Activated CD4-positive, CD25-positive, alpha-beta regulatory T cell treated with anti-CD3 and anti-CD28 coated beads, Interleukin-2, amount 50 U/mL, for 72 hours (primary cell): Measurements from ENCODE around the gene FLAD1.

ENCODE experiments used
- DNase-seq: peaks from one replicate; pipeline ENCODE4 v3.0.0; 2021

Gene FLAD1

DNA sequence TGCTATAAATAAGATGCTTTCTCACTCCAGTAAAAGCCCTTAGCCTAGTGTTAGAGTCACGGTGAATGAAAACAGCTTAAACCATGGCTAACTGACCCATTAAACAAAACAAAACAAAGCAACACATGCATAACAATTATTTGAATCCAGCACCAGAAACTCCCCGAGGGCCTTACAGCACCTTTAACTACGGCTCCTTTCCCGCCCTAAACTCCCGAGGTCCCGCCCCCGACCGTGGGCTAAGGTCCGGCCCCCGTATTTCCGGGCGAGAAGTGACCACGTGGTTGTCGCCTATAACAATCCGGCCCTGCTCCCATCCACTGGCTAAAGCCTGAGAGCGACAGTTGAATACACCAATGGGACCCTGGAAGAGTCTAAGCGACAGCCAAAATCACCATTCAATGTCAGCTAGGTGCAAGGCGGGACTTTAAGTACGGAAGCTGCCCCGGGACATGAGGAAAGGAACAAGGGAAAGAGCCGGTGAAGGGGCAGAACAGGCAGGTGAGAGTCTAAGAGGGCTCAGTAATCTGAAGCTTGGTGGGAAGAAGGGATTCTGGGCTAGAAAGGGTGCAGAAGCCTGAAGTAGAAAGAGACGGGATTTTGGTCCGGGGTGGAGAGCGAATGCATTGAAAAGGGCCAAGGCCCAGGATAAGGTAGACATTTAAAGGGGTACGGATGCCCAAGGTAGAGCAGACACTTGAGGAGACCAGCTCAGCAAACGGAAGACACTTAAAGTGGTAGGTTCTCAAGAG lies at the start of gene FLAD1:
Gene FLAD1 (plus strand): TSS at position 448 of the 752 bp plus-strand sequence. CDS start 351 bp downstream, outside the sequence.
- DNase-seq = peak; percentile 95

DNA sequence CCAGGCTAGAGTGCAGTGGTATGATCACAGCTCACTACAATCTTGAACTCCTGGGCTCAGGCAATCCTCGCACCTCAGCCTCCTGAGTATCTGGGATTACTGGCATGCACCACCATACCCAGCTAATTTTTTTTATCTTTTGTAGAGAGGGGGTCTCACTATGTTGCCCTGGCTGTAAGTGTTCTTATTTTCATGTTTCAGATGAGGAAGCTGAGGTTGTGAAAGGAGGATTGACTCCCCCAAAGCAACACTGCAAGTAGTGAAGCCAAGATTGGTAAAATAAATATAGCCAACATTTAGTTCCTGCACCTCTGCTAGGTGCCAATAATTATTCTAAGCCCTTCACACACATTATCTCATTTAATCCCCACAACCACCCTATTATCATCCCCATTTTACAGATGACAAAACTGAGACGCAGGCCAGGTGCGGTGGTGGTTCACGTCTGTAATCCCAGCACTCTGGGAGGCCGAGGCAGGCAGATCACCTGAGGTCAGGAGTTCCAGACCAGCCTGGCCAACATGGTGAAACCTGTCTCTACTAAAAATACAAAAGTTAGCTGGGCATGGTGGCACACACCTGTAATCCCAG lies 48.7 kb upstream of the FLAD1 start:
- no peak for DNase-seq

DNA sequence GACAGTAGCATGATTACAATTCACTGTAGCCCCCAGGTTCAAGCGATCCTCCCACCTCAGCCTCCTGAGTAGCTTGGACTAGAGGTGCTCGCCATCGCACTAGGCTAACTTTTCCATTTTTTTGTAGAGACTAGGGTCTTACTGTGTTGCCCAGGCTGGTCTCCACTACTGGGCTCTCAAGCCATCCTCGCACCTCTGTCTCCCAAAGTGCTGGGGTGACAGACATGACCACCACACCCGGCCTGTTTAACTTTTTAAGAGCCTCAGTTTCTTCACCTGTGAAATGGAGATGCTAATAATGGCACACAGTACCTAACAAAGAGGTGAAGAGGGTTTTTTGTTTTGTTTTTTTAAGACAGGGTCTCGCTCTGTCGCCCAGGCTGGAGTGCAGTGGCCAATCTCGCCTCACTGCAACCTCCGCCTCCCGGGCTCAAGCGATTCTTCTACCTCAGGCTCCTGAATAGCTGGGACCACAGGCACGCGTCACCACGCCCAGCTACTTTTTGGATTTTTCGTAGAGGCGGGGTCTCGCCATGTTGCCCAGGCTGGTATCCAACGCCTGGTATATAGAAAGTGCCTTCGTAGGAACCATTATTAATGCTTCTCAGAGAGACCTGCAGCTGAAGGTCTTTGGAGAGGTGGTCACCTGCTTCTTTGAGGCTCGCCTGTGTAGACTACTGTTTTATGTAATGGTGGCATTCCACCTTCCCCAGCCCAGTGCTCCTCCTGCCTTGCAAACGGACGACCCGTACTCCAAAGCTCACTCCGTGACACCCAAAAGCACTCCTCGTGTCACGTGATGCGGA lies 47.2 kb upstream of the FLAD1 start:
- no peak for DNase-seq

DNA sequence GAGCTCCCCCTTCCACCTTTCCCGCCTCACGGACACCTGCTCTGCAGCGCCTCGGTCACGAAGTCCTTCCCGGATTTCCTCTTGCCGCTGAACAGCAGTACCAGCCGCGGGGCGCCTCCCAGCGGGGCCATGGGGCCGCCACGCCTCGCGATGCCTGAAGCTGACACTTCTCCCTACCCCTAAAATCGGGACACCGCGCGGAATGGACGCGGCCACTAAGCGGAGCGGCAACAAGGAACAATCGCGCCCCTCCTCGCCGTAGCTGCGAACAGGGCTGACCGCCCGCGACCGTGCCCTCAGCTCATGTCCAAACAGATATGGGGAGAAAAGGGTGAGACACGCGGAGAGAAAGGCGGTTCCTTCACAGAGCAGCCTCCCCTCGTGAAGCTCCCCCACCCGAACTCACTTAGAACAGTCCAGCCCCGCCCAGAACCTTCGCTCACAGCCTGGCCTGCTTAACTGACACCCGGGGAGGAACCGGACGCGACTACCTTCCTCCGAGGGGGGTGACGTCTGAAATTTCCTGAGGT lies 46.5 kb upstream of the FLAD1 start, which contains the start of gene PMVK:
Gene PMVK (minus strand): TSS at position 165 of the 530 bp plus-strand sequence. CDS start 34 bp downstream, at position 131.
- peak; percentile 91 for DNase-seq

DNA sequence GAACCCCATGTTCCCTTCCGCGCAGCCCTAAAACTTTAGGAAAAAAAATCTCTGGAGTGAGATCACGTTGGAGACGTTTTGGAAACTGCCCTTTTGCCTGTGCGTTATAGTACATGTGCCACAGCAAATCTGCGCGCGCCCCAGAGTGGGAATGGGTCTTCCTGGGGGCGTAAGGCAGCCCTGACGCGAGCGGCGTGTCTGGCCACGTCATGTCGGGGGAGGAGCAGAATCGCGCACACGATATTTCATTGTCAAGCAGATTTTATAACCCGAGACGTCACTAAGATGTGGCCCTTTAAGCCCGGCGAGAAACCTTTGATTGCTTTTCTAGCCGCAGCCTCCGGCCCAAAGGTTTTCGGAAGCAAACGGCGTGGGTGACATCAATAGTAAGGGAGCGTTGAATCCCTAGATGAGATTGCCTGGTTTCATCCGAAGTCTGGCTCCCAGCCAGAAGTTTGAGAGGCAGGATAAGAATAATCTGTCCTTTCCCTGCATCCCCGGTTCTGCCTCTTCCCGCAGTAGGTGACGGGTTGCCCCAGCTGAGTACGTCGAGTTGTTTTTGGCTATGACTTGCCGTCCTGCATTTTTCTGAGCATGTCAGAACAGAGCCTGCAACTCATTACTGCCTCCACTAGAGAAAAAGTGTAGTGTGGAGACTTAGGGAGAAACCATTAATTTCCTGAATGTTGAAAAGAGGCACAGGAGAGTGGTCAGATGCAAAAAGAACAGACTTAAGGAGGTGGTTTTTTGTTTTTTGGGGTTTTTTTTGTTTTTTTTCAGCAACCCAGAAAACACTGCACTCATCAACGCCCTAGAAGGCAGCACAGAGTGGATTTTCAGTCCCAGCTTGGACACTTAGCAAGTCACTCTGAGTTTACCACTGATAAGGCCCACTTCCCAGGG lies 45.8 kb upstream of the FLAD1 start:
- peak; percentile 88 for DNase-seq

DNA sequence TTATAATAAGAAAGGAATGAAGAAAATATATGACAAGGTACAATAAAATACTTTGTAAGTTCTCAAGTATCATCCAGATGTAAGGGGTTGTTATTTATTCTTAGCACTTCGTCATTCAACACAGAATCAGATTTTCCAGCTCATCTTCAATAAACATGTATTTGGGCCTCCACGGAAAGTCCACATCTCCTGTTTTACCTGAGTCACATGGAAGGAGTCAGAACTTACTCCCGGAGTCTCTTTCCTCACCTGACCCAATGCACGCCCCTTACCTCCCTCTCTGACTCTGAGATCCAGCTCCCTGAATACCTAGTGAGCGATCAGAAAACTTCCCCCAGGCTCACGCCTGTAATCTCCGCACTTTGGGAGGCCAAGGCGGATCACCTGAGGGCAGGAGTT lies 45.2 kb upstream of the FLAD1 start:
- DNase-seq = no peak

DNA sequence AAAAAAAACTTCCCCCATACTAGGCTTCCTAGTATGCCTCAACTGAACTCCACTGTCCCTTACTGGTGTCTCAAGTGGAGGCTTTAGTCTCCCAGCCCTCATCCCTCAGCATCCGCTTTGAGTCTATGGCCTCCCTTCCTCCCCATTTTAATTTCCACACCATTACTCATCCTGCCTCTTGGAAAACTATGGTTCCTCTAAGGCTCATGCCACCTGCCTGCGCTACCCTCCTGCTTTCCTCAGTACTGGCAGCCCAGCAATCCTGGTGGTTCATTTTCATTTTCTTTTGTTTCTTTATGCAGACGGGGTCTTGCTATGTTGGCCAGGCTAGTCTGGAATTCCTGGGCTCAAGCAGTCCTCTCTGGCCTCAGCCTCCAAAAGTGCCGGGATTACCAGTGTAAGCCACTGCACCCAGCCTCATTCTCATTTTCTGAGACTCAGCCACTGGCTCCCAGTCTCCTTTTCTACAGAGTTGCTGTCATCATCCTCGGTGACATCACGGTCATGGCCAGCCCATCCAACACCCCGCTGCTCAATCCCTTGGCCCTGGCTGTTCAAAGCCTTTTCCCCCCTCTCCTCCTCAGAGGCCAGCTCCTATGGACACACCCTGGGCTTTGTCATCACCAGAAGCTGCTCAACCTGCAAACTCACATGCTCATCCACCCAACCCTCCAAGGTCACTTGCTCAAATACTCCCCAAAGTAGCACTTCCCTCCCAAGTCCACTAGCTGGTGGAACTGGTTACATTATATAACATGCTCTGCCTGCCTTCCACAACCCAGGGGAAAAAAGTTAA lies 44.3 kb upstream of the FLAD1 start:
- no peak for DNase-seq

DNA sequence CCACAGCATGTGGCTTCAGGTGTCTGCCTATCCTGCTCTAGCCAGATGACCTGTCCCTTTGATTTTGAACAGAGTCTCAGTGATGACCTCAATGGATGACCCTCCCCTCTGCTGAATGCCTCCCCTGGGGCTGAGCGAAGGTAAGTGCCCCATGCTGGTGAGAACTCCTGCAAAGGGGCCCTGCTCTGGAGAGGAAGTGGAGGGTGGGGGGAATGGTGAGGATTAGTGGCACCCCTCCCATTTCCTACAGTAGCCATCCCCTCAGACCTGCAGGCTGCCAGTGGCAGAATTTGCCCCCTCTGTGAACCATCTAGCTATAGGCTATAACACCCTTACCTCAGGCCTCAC lies 43.0 kb upstream of the FLAD1 start:
- no peak for DNase-seq

DNA sequence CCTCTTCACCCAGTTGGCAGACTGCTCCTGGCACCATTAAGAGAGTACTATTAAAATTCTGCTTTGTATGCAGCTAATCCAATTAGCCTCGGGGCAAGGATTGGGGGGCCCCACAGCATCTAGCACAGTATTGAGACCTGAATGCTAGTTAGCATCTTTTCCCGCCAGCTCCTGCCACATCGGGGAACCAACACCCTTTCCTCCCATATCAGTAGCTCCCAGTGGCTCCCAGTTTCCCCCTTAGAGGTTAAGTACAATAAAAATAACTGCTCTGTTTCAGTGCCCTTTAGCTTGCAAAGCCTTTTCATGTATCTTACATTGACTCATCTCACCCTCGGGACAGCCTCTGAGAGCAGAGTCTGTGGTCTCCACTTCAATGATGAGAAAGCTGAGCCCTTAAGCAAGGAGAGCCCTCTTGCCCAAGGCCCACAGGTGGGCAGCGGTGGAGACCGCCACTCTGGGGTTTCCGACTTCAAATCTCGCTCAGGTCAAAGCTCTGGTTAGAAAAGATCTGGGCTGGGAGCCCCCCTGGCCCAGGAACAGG lies 42.4 kb upstream of the FLAD1 start:
- DNase-seq = no peak

DNA sequence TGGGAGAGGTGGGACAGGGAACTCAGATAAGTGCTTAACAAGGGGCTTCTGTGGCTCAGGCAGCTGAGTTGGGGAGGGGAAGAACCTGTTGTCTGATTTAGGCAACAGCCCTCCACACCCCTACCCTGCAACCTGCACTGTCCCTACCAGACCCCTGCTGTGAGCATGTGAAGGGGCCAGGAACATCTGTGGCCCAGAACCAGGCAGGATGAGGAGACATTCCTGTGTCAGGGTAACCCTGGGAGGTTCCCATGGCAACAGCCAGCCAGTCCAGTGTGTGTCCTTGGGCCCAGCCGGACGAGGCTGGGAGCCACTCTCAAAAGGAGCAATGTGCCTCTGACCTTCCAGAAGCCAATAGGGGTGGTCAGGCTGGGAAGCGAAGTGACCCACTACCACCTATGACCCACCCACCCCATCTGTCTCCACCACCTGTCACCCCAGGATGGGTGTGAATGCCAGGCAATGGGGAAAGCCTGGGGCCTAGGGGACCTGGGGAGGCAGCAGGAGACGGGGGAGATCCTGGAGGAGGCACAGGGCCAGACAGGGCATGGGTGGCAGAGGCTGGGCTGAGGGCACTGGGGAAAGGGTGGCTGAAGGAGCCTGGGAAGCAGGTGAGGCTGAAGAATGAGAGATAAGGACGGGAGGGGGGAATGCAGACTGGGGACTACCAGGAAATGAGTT lies 41.7 kb upstream of the FLAD1 start:
- no peak for DNase-seq

DNA sequence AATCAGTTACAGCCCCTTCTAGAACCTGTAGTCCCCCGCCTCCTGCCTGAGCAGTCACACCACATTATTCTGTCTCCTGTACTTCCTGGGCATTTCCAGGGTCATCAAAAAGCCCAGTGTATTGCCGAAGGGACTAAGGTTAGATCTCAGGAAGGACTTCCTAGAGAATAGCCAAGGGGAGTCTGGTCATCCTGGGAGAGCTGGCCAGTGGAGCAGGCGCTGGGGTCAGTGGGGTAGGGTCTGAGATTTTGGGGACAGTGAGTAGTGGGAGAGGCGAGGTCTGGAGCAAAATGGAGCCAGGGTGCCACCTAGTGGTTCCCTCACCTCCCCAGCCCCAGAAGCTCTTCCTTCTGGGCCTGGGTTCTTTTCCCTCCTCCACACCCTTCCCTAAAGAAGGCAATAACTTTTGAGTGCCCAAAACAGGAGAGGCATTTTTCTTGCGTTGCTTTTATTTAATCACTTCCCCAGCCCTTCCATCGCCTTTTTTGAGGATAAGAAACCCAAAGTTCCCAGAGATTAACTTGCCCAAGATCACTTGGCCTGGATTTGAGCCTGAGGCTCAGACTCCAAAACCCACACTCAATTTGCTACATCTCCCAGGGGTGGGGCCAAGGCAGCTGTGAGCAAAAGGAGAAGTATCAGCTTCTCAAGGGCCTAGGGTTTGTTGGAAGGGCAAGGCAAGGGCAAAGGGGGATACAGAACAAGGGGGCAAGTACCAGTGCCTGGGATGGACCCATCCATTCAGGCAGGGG lies 39.3 kb upstream of the FLAD1 start:
- DNase-seq = peak; percentile 54

DNA sequence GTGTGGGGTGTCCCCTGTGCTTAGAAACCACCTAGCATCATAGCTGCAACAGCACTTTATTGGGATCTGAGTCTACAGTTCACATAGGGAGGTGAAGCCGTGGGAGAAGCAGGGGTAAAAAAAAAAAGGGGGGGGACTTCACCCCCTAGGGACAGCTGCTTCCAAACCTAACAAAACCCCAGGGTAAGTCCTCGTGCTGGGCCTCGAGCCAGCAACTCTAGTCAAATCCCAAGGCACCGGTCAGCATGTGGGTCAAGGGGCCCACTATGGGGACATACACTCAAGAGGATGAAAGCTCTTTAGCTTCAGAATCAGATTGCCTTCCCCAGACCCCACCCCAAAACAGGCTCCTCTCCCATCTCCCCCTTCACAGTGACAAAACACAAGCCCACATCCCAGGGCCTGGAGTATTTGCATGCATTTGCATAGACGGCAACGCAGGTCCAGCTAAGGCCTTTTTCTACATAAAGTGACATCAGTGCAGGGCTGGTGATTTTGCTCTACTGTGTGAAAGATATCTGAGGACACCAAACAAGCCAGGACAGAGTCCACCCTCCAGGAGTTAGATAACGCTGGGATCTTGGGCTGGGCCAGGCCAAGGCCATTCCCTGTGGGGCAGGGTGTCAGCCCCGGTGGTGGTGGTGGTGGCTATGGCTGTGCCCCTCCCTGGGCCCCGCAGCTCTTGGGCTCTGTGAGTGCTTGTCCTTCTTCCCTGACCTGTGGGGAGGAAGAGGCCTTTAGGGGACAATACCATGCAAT lies 38.6 kb upstream of the FLAD1 start:
- DNase-seq = no peak

DNA sequence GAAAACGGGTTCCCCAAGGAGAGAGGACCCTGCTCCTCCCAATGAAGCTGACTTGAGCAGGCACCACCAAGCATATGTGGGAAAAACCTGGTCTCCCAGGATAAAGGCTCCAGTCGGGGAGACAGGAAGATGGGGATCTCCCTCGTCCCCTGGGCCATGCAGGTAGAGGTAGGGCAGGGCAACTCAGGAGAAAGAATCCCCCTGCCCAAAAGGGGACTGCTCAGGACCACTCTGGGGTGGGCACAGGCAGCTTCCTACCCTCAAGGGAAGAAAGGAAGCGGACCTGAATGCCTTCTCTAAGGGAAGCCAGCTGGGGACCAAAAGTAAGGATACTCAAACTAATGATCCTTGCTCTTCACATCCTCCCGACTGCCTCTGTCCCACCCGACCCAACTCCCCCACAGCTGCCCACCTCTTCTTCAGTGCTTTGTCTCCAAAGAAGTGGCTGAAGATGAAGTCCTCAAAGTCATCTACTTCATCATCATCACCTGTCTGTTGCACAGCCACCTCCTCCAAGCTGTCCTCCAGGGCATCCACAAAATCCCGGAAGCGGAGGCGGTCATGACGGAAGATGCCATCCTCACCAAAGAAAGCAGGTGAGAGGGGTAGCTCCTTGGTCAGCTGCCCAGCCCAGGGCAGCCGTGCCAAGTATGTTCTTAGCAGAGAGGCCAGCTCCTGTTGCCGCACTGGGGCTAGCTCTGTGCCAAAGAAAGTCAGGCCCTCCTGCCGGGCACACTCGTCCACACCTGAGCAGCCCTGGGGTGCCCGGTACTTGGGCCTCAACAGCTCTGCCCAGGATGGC lies 37.8 kb upstream of the FLAD1 start:
- DNase-seq = no peak

DNA sequence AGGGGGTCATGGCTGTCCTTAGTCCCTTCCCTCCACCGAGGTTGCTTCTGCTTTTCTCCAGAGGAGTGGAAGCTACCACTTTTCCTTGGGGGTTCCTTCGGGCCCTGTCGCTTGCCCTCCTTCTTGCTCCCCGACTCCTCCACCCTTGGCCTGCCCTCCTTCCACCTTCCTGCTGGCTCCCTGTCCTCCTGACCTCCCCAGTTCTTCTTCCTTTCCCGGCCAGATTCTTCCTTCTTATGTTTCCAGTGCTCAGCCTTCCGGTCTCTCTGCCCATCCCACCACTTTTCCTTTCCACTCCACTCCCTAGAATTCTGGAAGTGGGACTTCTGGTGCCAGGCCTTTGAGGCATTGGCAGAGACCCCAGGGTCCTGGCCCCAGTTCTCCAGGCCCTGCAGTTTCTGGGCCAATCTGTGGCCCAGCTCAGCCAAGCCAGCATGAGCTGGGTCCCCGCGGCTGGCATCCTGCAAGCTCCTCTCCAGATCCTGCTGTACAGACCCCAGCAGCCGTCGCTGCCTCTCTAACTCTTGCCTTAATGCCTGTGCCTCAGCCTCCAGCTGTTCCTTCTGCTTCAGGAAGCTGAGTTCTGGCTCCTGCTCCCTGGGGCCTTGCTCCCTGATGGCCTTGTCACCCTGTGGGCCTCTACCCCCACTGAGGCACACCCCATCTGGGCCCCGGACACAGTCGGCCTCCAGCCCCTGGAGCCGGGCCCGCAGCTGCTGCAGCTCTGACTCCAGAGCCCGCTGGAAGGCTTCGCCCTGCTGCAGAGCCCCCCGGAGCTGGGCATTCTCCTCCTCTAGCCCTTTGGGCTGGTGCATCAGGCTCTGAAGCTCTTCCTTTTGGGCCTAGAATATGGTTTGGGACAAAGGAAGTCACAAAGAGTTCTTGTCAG lies 36.9 kb upstream of the FLAD1 start:
- no peak for DNase-seq

DNA sequence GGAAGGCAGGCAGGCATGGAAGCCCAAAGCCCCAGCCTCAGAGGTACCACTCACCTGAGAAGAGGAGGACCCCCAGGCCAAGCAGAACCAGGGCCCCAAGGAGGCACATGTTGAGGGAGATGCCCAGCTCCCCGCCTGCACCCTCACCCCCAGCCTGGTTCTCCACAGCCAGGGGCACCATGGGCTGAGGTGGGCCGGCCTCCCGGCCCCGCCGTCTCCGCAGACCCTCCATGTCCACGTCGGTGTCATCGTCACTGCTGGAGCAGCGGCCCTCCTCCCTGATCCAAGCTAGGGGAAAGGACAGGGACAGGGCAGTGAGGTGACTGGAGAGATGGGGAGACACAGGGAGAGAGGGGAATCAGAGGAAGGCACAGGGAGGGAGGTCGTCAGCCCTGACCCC lies 35.1 kb upstream of the FLAD1 start:
- DNase-seq = no peak

DNA sequence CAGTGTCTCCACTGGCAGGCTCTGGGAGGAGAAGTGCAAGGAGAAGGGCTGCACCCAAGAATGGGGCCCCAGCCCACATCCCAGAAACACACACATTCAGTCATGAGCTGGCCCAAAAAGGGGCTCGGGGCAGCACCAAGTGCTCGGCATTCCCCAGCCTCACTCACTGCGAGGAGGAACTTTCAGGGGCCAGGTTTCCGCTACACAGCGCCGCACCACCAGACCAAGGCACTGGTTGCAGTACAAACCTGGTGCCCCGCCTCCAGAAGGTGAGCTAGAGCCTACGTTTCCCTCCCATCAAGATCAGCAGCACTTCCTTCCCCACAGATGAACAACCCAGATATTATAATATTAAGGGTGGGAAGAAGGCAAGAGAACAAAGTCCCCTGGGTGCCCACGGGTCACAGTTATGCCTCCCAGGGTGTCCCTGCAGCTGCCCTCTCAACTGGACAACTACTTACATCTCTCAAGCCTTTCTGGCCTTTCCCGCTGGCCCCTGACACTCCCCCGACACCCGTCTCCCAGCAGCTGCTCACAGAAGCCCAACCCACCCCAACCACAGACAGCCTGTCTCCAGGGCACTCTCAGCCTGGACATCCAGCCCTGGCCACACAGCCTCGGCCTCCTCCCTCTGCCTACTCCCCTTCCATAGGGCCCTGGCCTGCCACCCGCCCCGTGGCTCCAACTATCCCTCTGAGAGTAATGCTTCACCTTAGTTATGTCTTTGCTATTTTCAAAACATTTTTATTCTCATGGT lies 31.1 kb upstream of the FLAD1 start:
- peak; percentile 49 for DNase-seq
